Measurements from ENCODE around the gene ZNF277. TPM values are rescaled to one million over a fixed set of nuclear protein-coding genes. Genes with fewer than 3 reads are reported as not detected.

The ZNF277 gene
- total RNA-seq, 4 donors from 2014 or later, result 19.5 to 27.1 (median 25.7) TPM

DNA sequence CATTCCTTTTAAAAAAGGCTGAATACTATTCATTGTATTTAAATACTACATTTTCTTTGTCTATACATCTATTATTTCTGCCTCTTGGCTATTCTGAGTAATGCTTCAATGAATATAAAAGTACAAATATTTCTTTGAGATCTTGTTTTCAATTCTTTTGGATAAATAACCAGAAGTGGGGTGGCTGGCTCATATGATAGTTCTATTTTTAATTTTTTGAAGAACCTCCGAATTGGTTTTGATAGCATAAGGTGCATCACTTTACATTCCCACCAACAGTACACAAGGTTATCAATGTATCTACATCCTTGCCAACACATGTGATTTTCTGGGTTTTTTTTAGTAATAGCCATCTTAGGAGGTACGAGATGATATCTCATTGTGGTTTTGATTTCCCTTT lies 72.5 kb downstream of the ZNF277 start:
- Histone ChIP-seq H3K36me3 (no peaks in the 10 kb centered on the region), H3K9me3 (no peaks in the 10 kb centered on the region), H3K4me3 (no peak overlapping the region), H3K4me1 (no peaks in the 10 kb centered on the region), H3K27me3 (no peaks in the 10 kb centered on the region), H3K27ac (replicated peaks in 1 of 4) (no peak overlapping the region)
- no peak for TF ChIP-seq EP300 (IDR thresholded peaks at IDR 0.05)
- intact Hi-C loops (cut with DNase I), result no loop called here
- WGBS, result 96% methylated on average over 2 of the region's 2 CpGs
- DNase-seq (ENCODE audit: extremely low spot score), result no peak

DNA sequence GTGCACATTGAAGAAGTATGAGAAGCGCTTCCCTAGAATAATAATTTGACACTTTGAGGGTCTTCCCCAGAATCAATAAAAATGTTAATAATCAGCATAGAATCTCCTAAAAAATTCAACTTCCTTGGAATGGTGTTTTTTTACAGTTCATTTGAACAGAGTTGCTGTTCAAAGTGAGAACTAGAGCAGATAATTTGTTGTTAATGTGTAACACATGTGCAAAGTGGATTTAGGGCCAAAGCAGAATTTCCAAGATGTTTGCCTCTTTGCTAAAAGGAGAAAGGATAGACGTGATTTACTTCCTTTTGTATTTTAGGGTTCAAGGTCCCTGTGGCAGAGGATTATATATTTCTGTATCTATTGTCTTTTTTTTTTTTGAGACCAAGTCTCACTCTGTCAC lies 73.8 kb downstream of the ZNF277 start:
- Histone ChIP-seq H3K4me3 (no peak overlapping the region), H3K27me3 (no peaks in the 10 kb centered on the region), H3K27ac (replicated peaks in 1 of 4) (no peak overlapping the region), H3K9me3 (no peaks in the 10 kb centered on the region), H3K36me3 (no peaks in the 10 kb centered on the region), H3K4me1 (no peaks in the 10 kb centered on the region)
- intact Hi-C loops (cut with DNase I), result no loop called here
- WGBS, result 81% methylated on average over 2 of the region's 2 CpGs
- DNase-seq (ENCODE audit: extremely low spot score), result no peak
- TF ChIP-seq, protein P1, sequence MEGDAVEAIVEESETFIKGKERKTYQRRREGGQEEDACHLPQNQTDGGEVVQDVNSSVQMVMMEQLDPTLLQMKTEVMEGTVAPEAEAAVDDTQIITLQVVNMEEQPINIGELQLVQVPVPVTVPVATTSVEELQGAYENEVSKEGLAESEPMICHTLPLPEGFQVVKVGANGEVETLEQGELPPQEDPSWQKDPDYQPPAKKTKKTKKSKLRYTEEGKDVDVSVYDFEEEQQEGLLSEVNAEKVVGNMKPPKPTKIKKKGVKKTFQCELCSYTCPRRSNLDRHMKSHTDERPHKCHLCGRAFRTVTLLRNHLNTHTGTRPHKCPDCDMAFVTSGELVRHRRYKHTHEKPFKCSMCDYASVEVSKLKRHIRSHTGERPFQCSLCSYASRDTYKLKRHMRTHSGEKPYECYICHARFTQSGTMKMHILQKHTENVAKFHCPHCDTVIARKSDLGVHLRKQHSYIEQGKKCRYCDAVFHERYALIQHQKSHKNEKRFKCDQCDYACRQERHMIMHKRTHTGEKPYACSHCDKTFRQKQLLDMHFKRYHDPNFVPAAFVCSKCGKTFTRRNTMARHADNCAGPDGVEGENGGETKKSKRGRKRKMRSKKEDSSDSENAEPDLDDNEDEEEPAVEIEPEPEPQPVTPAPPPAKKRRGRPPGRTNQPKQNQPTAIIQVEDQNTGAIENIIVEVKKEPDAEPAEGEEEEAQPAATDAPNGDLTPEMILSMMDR (IDR thresholded peaks at IDR 0.05), result no peak
- no peak for TF ChIP-seq POLR2AphosphoS5 (IDR thresholded peaks at IDR 0.05)
- TF ChIP-seq POLR2A (IDR thresholded peaks at IDR 0.05; ENCODE audit: low read depth), result no peak
- TF ChIP-seq EP300 (IDR thresholded peaks at IDR 0.05), result no peak

DNA sequence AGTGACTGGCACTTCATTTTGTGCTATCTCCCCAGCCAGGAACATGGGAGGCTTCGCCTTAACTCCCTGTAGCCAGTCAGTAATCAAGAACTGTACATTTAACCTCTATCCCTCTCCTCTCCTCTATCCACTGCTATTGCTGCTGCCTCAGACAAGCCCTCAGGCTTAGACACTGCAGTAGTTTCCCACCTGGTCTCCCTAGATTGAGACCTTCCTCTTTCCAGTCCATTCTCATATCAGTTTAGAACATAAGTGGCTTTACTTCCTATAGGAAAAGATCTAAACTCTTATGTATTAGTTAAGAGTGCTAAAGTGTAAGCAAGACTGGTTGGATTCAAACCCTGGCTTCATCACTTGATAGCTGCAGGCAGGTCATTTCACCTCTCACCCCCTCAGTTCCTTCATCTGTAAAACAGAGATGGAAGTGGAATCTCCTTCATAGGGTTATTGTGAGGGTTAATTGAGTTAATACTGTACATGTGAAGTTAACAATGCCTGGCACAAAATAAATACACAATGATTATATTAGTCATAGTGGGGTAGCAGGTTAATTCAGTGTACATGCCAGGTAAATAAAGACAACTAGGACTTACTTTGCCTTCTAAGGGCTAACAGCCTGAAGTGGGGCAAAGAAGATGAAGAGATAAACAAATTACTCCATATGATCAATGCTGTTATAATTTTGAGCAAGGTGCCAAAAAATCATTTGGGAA lies 76.1 kb downstream of the ZNF277 start:
- 95% methylated on average over 1 of the region's 1 CpG for WGBS
- H3K36me3 ChIP-seq, result no peaks in the 10 kb centered on the region
- H3K27me3 ChIP-seq, result no peaks in the 10 kb centered on the region
- peaks cover 0 to 8% (median 4%) of the 10 kb centered on the region in 4 donors for H3K4me1 ChIP-seq
- no peak for DNase-seq (ENCODE audit: extremely low spot score)
- H3K9me3 ChIP-seq, result no peaks in the 10 kb centered on the region
- H3K4me3 ChIP-seq, result no peak overlapping the region
- TF ChIP-seq POLR2AphosphoS5 (IDR thresholded peaks at IDR 0.05), result no peak
- TF ChIP-seq EP300 (IDR thresholded peaks at IDR 0.05), result no peak
- TF ChIP-seq POLR2A (IDR thresholded peaks at IDR 0.05; ENCODE audit: low read depth), result no peak
- TF ChIP-seq, protein P1 (IDR thresholded peaks at IDR 0.05), result no peak
- no peak overlapping the region for H3K27ac ChIP-seq (replicated peaks in 1 of 4)
- intact Hi-C loops (cut with DNase I), result no loop called here

DNA sequence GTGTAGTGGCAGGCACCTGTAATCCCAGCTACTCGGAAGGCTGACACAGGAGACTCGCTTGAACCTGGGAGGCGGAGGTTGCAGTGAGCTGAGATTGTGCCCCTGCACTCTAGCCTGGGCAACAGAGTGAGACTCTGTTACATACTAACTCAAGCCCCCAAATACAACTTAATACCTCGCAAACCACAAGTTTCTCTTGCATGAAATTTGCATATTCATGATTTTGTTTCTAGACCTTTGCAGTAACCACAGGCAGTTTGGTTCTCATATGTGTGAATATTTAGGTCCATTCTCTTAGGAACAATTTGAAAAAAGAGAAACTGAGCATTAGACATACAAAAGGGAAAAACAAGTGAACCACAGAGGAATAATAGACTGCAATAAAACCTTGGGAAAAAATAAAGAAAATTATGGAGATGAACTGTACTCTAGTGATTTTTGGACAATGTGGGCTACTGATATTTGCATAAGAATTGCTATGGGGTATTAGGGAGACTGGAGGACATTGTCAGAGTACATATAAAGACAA lies 77.0 kb downstream of the ZNF277 start:
- DNase-seq (ENCODE audit: extremely low spot score), result no peak
- intact Hi-C loops (cut with DNase I), result no loop called here
- peaks cover 0 to 7% (median 2%) of the 10 kb centered on the region in 4 donors for H3K36me3 ChIP-seq
- H3K27ac ChIP-seq (replicated peaks in 1 of 4), result no peak overlapping the region
- H3K9me3 ChIP-seq, result no peaks in the 10 kb centered on the region
- peaks cover 0 to 8% (median 4%) of the 10 kb centered on the region in 4 donors for H3K4me1 ChIP-seq
- H3K4me3 ChIP-seq, result no peak overlapping the region
- H3K27me3 ChIP-seq, result no peaks in the 10 kb centered on the region
- no peak for TF ChIP-seq POLR2A (IDR thresholded peaks at IDR 0.05; ENCODE audit: low read depth)
- TF ChIP-seq, protein P1 (IDR thresholded peaks at IDR 0.05), result no peak
- TF ChIP-seq POLR2AphosphoS5 (IDR thresholded peaks at IDR 0.05), result no peak
- 95% methylated on average over 4 of the region's 4 CpGs for WGBS

DNA sequence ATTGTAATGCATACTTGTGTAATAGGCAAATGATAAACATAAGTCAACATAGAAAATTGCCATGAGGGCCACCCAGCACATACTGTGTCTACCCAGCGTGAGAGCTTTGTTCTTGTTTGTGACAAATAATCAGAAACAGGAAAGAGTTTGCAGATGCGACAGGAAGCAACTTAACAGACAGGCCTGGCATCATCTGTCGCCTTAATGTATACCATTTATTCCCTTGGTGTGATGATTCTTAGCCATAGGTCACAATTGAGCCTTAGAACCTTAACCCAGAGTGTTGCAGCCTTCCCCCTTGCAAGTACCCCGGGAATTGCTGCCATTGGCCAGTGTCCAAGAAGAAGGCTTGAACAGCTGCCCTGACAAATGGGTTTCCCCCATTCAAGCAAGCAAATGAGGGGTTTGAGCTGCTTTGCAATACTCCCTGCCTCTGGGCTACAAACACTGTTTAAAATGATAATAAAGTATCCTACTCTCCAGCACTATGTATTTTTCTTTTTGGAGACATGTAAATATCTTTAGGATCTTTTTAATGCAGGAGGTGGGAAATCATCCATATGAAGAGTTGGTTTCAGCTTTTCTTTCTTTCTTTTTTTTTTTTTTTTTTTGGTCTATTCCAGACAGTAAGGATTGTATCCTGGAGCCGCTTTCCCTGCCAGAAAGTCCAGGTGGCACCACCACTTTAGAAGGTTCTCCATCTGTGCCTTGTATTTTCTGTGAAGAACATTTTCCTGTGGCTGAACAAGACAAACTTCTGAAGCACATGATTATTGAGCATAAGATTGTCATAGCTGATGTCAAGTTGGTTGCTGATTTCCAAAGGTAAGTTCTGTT lies 80.0 kb downstream of the ZNF277 start:
- DNase-seq (ENCODE audit: extremely low spot score), result no peak
- TF ChIP-seq EP300 (IDR thresholded peaks at IDR 0.05) (no peak), POLR2A (IDR thresholded peaks at IDR 0.05; ENCODE audit: low read depth) (no peak), POLR2AphosphoS5 (IDR thresholded peaks at IDR 0.05) (no peak)
- TF ChIP-seq, protein P1 (IDR thresholded peaks at IDR 0.05), result no peak
- peaks cover 0 to 11% (median 3%) of the 10 kb centered on the region in 4 donors for H3K36me3 ChIP-seq
- H3K4me3 ChIP-seq, result no peak overlapping the region
- H3K9me3 ChIP-seq, result no peaks in the 10 kb centered on the region
- intact Hi-C loops (cut with DNase I), result no loop called here
- no peaks in the 10 kb centered on the region for H3K27me3 ChIP-seq
- H3K27ac ChIP-seq (replicated peaks in 1 of 4), result no peak overlapping the region
- H3K4me1 ChIP-seq, result peaks cover 0 to 8% (median 4%) of the 10 kb centered on the region in 4 donors
- 59% methylated on average over 5 of the region's 5 CpGs for WGBS

Data from esophagus muscularis mucosa (tissue), 4 donors.